A673 (cell line): ENCODE measurements around the gene KRT37.

Source experiments
- EZH2 ChIP-seq: fragments of 200-600 bp; sonication (generic); IDR thresholded peaks from 2 replicates; pipeline ENCODE4 v1.6.1; 2017; ENCODE audit warnings: borderline replicate concordance, low read depth, mild to moderate bottlenecking, mixed read lengths, antibody characterized with exemption, low read length; ENCODE audit not compliant: poor library complexity, severe bottlenecking
- TF ChIP-seq, protein P1 (sequence below): fragments of 300-800, 200-600 bp; sonication (generic); conservative IDR thresholded peaks from 2 replicates; pipeline ENCODE4 v1.5.1; 2017; ENCODE audit warnings: low read depth, mild to moderate bottlenecking, antibody characterized with exemption, low read length, moderate library complexity, mixed read lengths

DNA sequence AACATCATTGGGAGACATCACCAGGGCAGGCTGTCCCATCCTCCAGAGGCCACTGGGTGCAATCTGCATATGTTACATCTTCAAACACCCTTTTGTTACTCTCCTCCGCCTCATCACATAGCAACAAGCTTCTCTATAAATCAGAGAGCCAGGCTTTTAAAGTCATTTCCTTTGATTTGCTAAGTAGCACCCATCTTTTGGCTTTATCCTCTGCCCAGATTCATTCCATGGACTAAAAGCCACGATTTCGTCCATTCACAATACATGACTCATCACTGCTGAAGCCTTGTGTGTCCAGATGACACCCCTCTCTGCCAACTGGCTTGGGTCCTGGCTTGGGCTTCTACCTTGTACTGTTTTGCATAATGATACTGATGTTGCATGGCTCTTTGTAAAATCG, 18.4 kb upstream of the KRT37 start:
- TF ChIP-seq, protein P1, sequence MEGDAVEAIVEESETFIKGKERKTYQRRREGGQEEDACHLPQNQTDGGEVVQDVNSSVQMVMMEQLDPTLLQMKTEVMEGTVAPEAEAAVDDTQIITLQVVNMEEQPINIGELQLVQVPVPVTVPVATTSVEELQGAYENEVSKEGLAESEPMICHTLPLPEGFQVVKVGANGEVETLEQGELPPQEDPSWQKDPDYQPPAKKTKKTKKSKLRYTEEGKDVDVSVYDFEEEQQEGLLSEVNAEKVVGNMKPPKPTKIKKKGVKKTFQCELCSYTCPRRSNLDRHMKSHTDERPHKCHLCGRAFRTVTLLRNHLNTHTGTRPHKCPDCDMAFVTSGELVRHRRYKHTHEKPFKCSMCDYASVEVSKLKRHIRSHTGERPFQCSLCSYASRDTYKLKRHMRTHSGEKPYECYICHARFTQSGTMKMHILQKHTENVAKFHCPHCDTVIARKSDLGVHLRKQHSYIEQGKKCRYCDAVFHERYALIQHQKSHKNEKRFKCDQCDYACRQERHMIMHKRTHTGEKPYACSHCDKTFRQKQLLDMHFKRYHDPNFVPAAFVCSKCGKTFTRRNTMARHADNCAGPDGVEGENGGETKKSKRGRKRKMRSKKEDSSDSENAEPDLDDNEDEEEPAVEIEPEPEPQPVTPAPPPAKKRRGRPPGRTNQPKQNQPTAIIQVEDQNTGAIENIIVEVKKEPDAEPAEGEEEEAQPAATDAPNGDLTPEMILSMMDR: no peak
- no peak for TF ChIP-seq EZH2
